Natural killer cell treated with Interleukin-12 subunit alpha and Interleukin-12 subunit beta and Interleukin-15 and Interleukin-18, amount 100 ng/mL, for 72 hours (primary cell): ENCODE data around the gene TCF23. TPM values are rescaled to one million over a fixed set of nuclear protein-coding genes. Genes with fewer than 3 reads are reported as not detected.
"Not testable (repeated sequence)": the region's sequence is repeated elsewhere in the genome, so short reads cannot be mapped to it uniquely, and the experiment has no call there.

ENCODE experiments used
- ATAC-seq, 2 donors: fragments of 150-1000 bp; cut with Tn5 transposase in 1 of 2; sonication (Bioruptor Pico), chemical (Tn5 transposase) in 1 of 2; 2 replicates each; pipeline ENCODE4 v1.10.0; 2021
- DNase-seq: peaks from one replicate; pipeline ENCODE4 v3.0.0; 2022; ENCODE audit warnings: low spot score
- H3K27ac Mint-ChIP-seq, 2 donors: 1 replicate in 1 of 2; 2 replicates in 1 of 2; pipeline ENCODE4 v1.8.0; 2022; ENCODE audit warnings: mixed read lengths in 2 of 2, mild to moderate bottlenecking in 1 of 2, moderate library complexity in 1 of 2
- H3K27me3 Mint-ChIP-seq, 2 donors: 1 replicate in 1 of 2; 2 replicates in 1 of 2; pipeline ENCODE4 v1.8.0; 2022; ENCODE audit warnings: mixed read lengths in 2 of 2
- H3K36me3 Mint-ChIP-seq: one replicate; pipeline ENCODE4 v1.8.0; 2022; ENCODE audit warnings: mixed read lengths
- H3K4me1 Mint-ChIP-seq, 2 donors: 1 replicate in 1 of 2; 2 replicates in 1 of 2; pipeline ENCODE4 v1.8.0; 2022; ENCODE audit warnings: low read depth in 2 of 2, mixed read lengths in 2 of 2, mild to moderate bottlenecking in 1 of 2
- H3K4me3 Mint-ChIP-seq: one replicate; pipeline ENCODE4 v1.8.0; 2022; ENCODE audit warnings: mixed read lengths
- H3K9me3 Mint-ChIP-seq: 2 replicates; pipeline ENCODE4 v1.8.0; 2022; ENCODE audit warnings: mixed read lengths
- total RNA-seq, 2 donors: library from RNA; stranded (reverse); gene quantifications; one replicate each; pipeline ENCODE4 v1.2.3, GENCODE V29; 2022

Gene TCF23
- not detected for total RNA-seq

GRCh38 chr2:27148801-27149439 is at the start of gene TCF23:
TCF23 (plus strand) TSS chr2:27149004; CDS start chr2:27149134, 130 bp downstream.
- DNase-seq = no peak
- Mint-ChIP-seq H3K36me3 (no peaks in the 10 kb centered on the region), H3K4me1 (no peaks in the 10 kb centered on the region), H3K9me3 (no peaks in the 10 kb centered on the region), H3K4me3 (no peak within 1 kb of the TSS), H3K27me3 (peaks cover 12 to 17% of the 10 kb centered on the region in 2 donors), H3K27ac (no peak within 1 kb of the TSS)
- no peak for ATAC-seq

DNA sequence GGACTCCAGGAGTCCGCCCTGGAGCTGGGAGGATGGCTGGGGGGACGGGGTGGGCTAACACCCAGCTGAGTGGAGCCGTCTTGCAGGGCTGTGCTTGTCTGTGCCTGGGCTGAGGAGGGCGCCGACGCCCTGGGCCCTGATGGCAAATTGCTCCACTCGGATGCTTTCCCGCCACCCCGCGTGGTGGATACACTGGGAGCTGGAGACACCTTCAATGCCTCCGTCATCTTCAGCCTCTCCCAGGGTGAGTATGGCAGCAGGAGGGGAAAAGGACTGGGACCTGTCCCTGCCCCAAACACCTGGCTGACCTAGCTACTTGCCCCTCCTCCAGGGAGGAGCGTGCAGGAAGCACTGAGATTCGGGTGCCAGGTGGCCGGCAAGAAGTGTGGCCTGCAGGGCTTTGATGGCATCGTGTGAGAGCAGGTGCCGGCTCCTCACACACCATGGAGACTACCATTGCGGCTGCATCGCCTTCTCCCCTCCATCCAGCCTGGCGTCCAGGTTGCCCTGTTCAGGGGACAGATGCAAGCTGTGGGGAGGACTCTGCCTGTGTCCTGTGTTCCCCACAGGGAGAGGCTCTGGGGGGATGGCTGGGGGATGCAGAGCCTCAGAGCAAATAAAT is 49.4 kb upstream of the TCF23 start:
- H3K9me3 Mint-ChIP-seq = no peaks in the 10 kb centered on the region
- no peak overlapping the region for H3K4me3 Mint-ChIP-seq
- H3K4me1 Mint-ChIP-seq = peaks cover 0 to 12% of the 10 kb centered on the region in 2 donors
- DNase-seq (no peak), ATAC-seq (no peak)
- no peaks in the 10 kb centered on the region for H3K36me3 Mint-ChIP-seq
- no peaks in the 10 kb centered on the region for H3K27me3 Mint-ChIP-seq
- H3K27ac Mint-ChIP-seq = no peak overlapping the region

GRCh38 chr2:27100036-27100435 is 48.8 kb upstream of the TCF23 start:
- Mint-ChIP-seq H3K4me1 (peaks cover 0 to 12% of the 10 kb centered on the region in 2 donors), H3K36me3 (no peaks in the 10 kb centered on the region), H3K27ac (no peak overlapping the region), H3K4me3 (no peak overlapping the region), H3K27me3 (no peaks in the 10 kb centered on the region), H3K9me3 (no peaks in the 10 kb centered on the region)
- DNase-seq (no peak), ATAC-seq (no peak)

GRCh38 chr2:27102329-27102728 is 46.5 kb upstream of the TCF23 start:
- H3K9me3 Mint-ChIP-seq = no peaks in the 10 kb centered on the region
- no peaks in the 10 kb centered on the region for H3K36me3 Mint-ChIP-seq
- ATAC-seq (no peak), DNase-seq (no peak)
- H3K27me3 Mint-ChIP-seq = peaks cover 2 to 6% of the 10 kb centered on the region in 2 donors
- H3K4me1 Mint-ChIP-seq = no peaks in the 10 kb centered on the region
- H3K4me3 Mint-ChIP-seq = no peak overlapping the region
- H3K27ac Mint-ChIP-seq = no peak overlapping the region

GRCh38 chr2:27105981-27106380 is 42.8 kb upstream of the TCF23 start:
- no peaks in the 10 kb centered on the region for H3K9me3 Mint-ChIP-seq
- H3K36me3 Mint-ChIP-seq = no peaks in the 10 kb centered on the region
- H3K27me3 Mint-ChIP-seq = peaks cover 5 to 12% of the 10 kb centered on the region in 2 donors
- no peaks in the 10 kb centered on the region for H3K4me1 Mint-ChIP-seq
- no peak for ATAC-seq
- H3K27ac Mint-ChIP-seq = no peak overlapping the region
- H3K4me3 Mint-ChIP-seq = no peak overlapping the region
- DNase-seq = no peak

DNA sequence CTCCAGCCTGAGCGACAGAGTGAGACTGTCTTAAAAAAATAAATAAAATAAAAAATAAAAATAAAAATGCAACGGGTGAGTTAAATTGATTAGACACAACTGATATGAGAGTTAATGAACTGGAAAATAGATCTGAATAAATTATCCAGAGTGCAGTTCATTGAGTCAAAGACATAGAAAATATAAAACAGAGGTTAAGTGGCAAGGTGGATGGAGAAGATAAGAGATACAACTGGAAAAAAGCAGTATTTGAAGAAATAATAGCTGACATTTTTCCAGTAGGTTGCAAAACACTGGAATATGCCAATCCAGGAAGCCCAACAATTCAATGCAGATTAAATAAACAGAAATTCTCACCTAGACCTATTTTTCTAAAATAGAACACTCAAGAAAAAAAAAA is 40.6 kb upstream of the TCF23 start:
- DNase-seq (no peak), ATAC-seq (no peak)
- no peak overlapping the region for H3K27ac Mint-ChIP-seq
- H3K4me3 Mint-ChIP-seq = no peak overlapping the region
- H3K9me3 Mint-ChIP-seq = no peaks in the 10 kb centered on the region
- H3K4me1 Mint-ChIP-seq = no peaks in the 10 kb centered on the region
- no peaks in the 10 kb centered on the region for H3K36me3 Mint-ChIP-seq
- H3K27me3 Mint-ChIP-seq = peaks cover 5 to 12% of the 10 kb centered on the region in 2 donors

DNA sequence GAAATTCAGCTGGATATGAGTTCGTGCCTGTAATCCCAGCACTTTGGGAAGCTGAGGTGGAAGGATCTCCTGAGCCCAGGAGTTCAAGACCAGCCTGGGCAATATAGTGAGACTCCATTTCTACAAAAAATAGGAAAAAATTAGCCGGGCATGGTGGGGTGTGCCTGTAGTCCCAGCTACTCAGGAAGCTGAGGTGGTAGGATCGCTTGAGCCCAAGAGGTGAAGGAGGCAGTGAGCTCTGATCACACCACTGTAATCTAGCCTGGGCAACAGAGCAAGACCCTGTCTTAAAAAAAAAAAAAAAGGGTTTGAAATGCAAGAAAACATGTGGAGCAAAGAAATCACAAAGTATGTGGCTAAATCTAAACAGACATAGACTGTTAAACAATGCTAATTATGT is 39.7 kb upstream of the TCF23 start:
- Mint-ChIP-seq H3K9me3 (no peaks in the 10 kb centered on the region), H3K36me3 (no peaks in the 10 kb centered on the region), H3K4me3 (no peak overlapping the region), H3K27ac (no peak overlapping the region), H3K4me1 (no peaks in the 10 kb centered on the region), H3K27me3 (peaks cover 5 to 12% of the 10 kb centered on the region in 2 donors)
- ATAC-seq = no peak
- no peak for DNase-seq

- not testable (repeated sequence) for H3K4me3 Mint-ChIP-seq, H3K9me3 Mint-ChIP-seq, H3K4me1 Mint-ChIP-seq, DNase-seq, ATAC-seq, H3K36me3 Mint-ChIP-seq, H3K27ac Mint-ChIP-seq
- peaks cover 5 to 20% of the 10 kb centered on the region in 2 donors for H3K27me3 Mint-ChIP-seq
Observed at GRCh38 chr2:27110603-27111352, 38.0 kb upstream of the TCF23 start.

GRCh38 chr2:27111392-27112078 is 37.3 kb upstream of the TCF23 start:
- H3K27me3 Mint-ChIP-seq = peaks cover 5 to 20% of the 10 kb centered on the region in 2 donors
- not testable (repeated sequence) for H3K4me1 Mint-ChIP-seq, ATAC-seq

GRCh38 chr2:27115519-27115918 is 33.3 kb upstream of the TCF23 start:
- peak; percentile 28 for DNase-seq
- Mint-ChIP-seq H3K4me1 (peaks cover 0 to 7% of the 10 kb centered on the region in 2 donors), H3K27ac (no peak overlapping the region), H3K9me3 (no peaks in the 10 kb centered on the region), H3K27me3 (peaks cover 19 to 22% of the 10 kb centered on the region in 2 donors), H3K36me3 (no peaks in the 10 kb centered on the region), H3K4me3 (no peak overlapping the region)
- no peak for ATAC-seq

More at GRCh38 chr2:27111392-27112078, 37.3 kb upstream of the TCF23 start:
- not testable (repeated sequence) for H3K4me3 Mint-ChIP-seq, DNase-seq, H3K36me3 Mint-ChIP-seq, H3K27ac Mint-ChIP-seq, H3K9me3 Mint-ChIP-seq

- no peak for DNase-seq
- no peaks in the 10 kb centered on the region for H3K36me3 Mint-ChIP-seq
- H3K4me3 Mint-ChIP-seq = no peak overlapping the region
- H3K27ac Mint-ChIP-seq = no peak overlapping the region
- H3K9me3 Mint-ChIP-seq = no peaks in the 10 kb centered on the region
- peaks cover 7 to 15% of the 10 kb centered on the region in 2 donors for H3K4me1 Mint-ChIP-seq
- peaks cover 19 to 22% of the 10 kb centered on the region in 2 donors for H3K27me3 Mint-ChIP-seq
- ATAC-seq = no peak
Observed at GRCh38 chr2:27117995-27118524, 30.7 kb upstream of the TCF23 start.

DNA sequence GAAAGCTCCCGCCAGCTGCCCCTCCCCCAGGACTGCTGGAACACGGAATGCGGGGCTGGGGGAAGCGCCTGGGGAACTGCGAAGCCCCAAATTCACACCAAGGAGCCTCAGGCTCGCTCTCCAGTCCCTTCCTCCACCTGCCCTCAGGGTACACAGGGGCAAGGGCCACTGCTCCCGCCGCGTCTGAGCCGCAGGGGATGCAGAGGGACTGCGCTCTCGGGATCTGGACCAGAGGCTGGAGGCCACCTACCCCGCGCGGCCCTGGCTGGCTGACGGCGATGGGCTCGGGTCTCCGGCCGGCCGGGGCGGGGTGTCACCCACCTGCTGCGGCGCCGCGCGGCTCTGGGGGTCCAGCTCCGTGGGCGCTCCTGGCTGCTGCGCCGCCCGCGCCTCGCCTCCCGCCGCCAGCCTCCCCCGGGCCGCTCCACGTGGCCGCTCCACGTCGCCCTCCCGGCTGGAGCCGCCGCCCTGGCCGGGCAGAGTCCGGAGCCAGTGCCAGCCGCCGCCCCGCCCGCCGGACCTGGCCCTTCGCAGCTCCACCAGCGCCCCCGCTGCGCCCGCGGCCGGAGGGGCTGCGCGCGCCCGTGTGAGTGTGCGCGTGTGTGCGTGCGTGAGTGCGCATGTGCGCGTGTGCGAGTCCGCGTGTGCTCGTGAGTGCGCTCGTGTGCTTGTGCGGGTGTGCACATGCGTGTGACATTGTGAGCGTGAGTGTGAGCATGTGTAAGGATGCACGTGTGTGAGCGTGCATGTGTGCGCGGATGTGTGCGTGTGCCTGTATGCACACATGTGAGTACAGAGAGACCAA is 30.1 kb upstream of the TCF23 start, which contains the start of gene CGREF1:
CGREF1 (minus strand) TSS at position 604 of the 805 bp plus-strand sequence. CDS start 14,762 bp downstream, outside the sequence.
- H3K27ac Mint-ChIP-seq = no peak within 1 kb of the TSS
- DNase-seq (peak; percentile 54), ATAC-seq (no peak)

DNA sequence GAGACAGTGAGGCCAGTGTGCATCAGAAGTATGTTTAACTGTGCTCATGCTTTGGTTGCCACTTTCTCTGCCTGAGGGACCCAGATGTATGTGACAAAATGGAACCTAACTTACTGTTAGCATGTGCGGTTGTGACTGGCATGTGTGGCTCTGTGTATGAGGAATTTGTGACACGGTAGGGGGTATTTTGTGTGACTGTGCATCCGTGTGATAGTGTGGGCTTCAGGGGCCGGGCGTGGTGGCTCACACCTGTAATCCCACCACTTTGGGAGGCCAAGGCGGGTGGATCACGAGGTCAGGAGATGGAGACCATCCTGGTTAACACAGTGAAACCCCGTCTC is 29.5 kb upstream of the TCF23 start:
- peaks cover 11 to 22% of the 10 kb centered on the region in 2 donors for H3K4me1 Mint-ChIP-seq
- ATAC-seq, H3K27ac Mint-ChIP-seq, H3K36me3 Mint-ChIP-seq, H3K9me3 Mint-ChIP-seq: not testable (repeated sequence)
- peak; percentile 41 for DNase-seq
- H3K27me3 Mint-ChIP-seq = peaks cover 19 to 22% of the 10 kb centered on the region in 2 donors
- H3K4me3 Mint-ChIP-seq = peak overlapping the region; percentile 50

More for the DNA sequence above, 30.1 kb upstream of the TCF23 start, which contains the start of gene CGREF1:
- H3K4me1 Mint-ChIP-seq = peaks cover 11 to 19% of the 10 kb centered on the region in 2 donors
- H3K27me3 Mint-ChIP-seq = peaks cover 19 to 22% of the 10 kb centered on the region in 2 donors
- no peaks in the 10 kb centered on the region for H3K36me3 Mint-ChIP-seq
- H3K9me3 Mint-ChIP-seq = no peaks in the 10 kb centered on the region
- H3K4me3 Mint-ChIP-seq = peak within 1 kb of the TSS; percentile 50
